Right renal cortex interstitium (tissue), 3 donors: Measurements from ENCODE around the gene MED26. TPM values are rescaled to one million over a fixed set of nuclear protein-coding genes. Genes with fewer than 3 reads are reported as not detected.
"Not testable (repeated sequence)": the region's sequence is repeated elsewhere in the genome, so short reads cannot be mapped to it uniquely, and the experiment has no call there.

ENCODE experiments used
- DNase-seq, 3 donors: peaks; one replicate each; pipeline ENCODE4 v3.0.0-alpha.2; 2013; ENCODE audit warnings: low read depth in 3 of 3, low spot score in 2 of 3
- polyA plus RNA-seq, 3 donors: library from polyadenylated mRNA; unstranded; fragments of 120-200 nt; gene quantifications; one replicate each; pipeline ENCODE4 v1.2.1, GENCODE V29; 2013; ENCODE audit not compliant: insufficient read length in 3 of 3

Gene MED26
- polyA plus RNA-seq, 3 donors, result 5.8 to 6.4 (median 5.9) TPM

DNA sequence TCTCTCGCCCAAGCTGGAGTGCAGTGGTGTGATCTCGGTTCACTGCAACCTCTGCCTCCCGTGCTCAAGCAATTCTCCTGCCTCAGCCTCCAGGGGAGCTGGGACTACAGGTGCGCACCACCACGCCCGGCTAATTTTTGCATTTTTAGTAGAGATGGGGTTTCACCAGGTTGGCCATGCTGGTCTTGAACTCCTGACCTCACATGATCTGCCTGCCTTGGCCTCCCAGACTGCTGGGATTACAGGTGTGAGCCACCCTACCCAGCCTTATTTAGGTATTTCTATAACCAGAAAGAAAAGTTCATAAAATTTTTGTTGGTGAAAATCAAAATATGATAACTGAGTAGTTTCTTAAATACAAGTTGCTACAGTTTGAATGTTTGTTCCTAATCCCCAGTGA lies 84.3 kb downstream of the MED26 start:
- DNase-seq, result not testable (repeated sequence)

- DNase-seq, result no peak
Measured at GRCh38 chr19:16542910-16543472, 85.0 kb downstream of the MED26 start.

DNA sequence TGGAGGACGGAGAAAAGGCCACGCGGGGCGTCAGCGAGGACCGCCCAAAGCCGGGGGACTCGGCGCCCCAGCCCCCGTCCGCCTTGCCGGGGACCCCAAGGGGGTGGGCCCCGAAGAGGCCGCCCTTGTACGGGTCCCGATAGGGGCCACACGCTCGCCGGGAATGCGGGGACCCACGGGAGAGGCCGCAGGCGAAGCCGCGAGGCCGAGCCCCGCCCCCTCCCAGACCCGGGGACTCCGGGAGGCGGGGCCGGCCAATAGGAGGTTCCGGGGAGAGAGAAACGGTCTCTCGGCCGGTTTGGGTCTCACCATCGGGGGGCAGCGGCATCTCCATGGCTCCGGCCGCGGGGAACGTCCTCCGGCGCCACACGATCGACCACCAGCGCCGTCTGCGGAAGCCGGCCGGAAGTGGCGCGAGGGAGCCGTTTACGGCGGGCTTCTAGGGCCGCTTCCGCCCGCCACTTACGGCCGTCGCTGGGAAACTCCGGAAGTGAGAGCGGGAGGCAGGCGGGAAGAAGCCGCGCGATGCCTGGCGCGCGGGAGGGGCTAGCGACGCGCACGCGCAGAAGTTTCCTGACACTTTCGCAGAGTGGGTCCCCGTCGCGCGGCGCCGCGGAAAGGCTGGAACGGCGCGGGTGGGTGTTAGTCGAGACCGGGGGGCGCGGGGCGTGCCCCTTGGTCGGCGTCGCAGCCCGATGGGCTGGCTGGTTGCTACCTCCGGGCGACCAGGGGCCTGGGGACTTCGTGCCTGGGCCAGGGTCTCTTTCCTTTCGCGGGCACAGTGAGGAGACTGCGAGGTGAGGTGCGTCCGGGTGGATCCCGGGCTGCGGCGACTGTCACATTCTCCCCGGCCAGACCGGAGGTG lies 85.7 kb downstream of the MED26 start, which contains the start of gene CHERP:
Gene CHERP (minus strand): TSS at position 393 of the 865 bp plus-strand sequence. CDS start 59 bp downstream, at position 334.
- DNase-seq, result peak; percentile 77 to 89 (median 85)

DNA sequence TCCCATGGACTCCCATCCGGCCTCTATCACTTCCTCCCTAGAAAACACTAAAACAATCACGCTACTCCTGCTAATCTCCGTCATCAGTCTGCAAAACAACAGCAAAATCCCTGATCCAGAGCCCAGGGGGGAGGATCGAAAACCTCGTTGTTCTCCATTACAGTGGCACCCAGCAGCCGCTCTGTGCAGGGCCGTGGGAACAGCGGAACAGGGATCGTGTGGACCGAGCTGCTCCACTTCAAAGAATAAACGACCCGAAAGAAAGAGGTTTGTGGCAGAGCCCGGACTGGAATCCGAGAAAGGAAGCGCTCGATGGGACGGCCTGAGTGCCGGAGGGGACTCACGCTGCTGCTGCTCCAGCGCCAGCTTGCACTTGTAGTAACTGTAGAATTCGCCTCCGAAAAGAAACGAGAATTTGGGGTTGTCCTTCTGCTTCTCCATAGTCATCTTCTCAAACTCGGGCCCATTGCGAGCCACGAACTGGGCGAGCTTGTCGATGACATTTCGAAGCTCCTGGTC lies 86.4 kb downstream of the MED26 start:
- no peak for DNase-seq

GRCh38 chr19:16540948-16541347 lies 87.1 kb downstream of the MED26 start:
- DNase-seq, result no peak

DNA sequence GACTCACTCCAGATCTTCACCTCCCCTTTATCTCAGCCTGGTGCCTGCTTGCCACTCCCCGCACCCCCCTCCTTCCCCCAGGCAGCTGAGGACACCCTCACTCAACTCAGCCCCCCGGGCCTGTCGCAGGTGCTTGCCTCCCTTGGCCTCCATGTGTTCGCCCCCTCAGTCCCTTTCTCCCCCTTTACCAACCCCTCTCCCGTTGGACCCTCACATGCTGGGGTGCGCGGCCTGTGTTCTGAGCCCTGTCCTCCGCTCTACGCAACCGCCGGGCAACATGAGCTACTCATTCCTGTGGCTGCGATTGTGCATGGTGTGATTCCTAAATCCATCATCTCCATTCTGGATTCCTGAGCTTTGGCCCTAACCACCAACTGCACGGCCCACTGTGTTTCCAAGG lies 90.9 kb downstream of the MED26 start:
- no peak for DNase-seq

DNA sequence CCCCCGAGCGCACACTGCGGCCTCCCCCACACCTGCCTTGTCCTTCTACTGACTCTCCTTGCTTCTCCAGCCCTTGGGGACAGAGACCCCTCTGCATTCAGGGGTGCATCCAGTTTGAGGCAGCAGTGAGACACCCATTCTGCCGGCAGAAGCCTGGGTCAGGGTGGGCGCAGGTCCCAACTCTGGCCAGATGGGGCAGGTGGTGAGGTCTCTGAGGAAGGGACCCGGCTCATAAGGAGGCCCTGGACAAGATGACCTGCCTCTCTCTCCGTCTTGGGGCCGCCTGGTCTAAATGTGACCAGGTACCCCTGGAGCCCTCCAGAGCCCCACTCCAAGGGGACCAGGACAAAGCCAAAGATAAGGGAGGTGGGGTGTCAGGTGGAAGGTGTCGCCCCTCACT lies 91.9 kb downstream of the MED26 start:
- DNase-seq, result no peak

- no peak for DNase-seq
Measured at GRCh38 chr19:16535381-16535780, 92.6 kb downstream of the MED26 start.

DNA sequence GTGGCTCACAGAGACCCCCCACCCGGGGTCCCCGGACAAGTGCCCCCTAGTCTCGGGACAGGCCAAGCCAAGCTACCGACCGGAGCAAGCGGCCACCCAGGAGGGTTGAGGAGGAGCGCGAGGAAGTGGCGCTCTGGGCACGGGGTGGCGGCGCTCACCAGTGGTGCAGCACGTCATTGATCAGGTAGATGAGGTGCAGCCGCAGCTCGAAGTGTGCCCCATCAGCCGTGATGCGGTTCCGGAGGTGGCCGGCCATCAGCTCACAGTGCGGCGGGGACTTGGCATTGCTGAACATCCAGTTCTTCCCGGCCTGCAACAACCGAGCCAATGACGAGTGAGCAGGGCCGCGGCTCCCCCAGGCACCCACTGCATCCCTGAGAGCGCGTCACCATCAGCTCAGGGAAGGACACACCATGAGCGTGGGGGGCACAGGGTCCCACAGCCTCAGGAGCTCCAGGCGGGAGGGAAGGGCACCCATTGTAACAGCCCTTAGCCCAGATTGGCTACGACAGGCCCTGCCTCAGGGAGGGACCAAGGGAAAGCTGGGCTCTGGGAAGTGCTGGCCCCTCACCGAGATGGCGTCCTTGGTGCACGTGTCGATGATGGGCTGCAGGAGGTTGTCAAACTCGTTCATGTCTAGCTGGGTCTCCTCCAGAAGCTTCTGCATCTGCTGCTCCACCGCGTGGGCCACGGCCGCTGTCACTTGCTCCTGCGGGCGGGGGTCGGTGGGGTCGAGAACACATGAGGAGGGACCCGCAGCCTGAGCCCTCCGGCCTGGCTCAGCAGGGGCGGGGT lies 95.4 kb downstream of the MED26 start:
- DNase-seq, result no peak

DNA sequence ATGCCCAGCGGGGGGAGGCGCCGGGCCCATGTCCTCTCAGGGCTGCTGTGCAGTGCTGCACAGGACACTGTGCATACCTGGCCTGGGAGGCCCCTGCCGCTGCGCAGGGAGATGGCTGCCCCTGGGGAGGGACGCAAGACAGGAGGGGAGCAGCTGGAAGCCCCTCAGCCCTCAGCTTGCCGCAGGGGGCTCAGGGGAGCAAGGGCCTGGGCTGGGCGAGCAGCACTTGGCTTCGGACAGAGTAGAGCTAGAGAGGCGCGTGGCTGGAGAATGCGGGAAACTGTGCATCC lies 96.7 kb downstream of the MED26 start:
- DNase-seq, result no peak

- no peak for DNase-seq
Measured at GRCh38 chr19:16530540-16531379, 97.2 kb downstream of the MED26 start.

- DNase-seq, result no peak
Measured at GRCh38 chr19:16529466-16530144, 98.4 kb downstream of the MED26 start.

DNA sequence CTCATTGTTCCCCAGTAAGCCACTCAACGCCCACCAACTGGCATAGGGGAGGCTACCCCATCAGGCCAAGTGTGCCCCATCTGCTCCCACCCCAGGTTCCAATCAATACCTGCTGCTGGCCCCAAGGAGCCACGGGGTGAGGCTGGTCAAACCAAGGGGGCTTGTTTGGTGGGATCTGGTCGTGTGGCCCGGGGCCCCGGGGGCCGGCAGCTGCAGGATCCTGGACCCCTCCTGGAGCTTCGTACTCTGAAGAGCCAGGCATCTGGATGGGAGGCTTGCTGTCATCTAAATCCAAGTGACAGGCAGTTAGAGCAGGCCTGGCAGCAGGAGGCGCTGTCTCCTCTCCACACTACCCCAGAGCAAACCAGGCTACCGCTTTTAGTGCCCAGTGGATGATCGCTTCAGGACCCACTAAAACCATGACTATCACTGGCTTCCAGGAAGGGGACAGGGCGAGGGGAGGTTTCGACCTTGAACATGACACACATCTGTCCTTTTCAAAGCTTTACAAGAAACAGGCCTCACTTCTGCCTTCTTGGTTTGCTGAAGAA lies 100.0 kb downstream of the MED26 start:
- no peak for DNase-seq

GRCh38 chr19:16527334-16527935 lies 100.6 kb downstream of the MED26 start:
- DNase-seq, result no peak

- DNase-seq, result no peak
Measured at GRCh38 chr19:16525751-16526481, 102.1 kb downstream of the MED26 start.

- DNase-seq, result no peak
Measured at GRCh38 chr19:16524991-16525734, 102.8 kb downstream of the MED26 start.
